ENCODE results near the gene DSCAML1.

DSCAML1 gene

GRCh38 chr11:117449111-117449693, 347.8 kb downstream of the DSCAML1 start:
- Mint-ChIP-seq H3K4me1 (no peaks in the 10 kb centered on the region), H3K27me3 (peaks cover 19% of the 10 kb centered on the region), H3K9me3 (peaks cover 3% of the 10 kb centered on the region), H3K36me3 (peaks cover 4% of the 10 kb centered on the region), H3K4me3 (no peak overlapping the region), H3K27ac (no peak overlapping the region)
- ATAC-seq, result no peak

GRCh38 chr11:117444711-117445658, 352.0 kb downstream of the DSCAML1 start:
- peaks cover 59% of the 10 kb centered on the region for H3K27me3 Mint-ChIP-seq
- no peak overlapping the region for H3K4me3 Mint-ChIP-seq
- H3K9me3 Mint-ChIP-seq, result no peaks in the 10 kb centered on the region
- H3K27ac Mint-ChIP-seq, result no peak overlapping the region
- H3K36me3 Mint-ChIP-seq, result no peaks in the 10 kb centered on the region
- ATAC-seq, result no peak
- no peaks in the 10 kb centered on the region for H3K4me1 Mint-ChIP-seq

GRCh38 chr11:117444256-117444655, 352.8 kb downstream of the DSCAML1 start:
- Mint-ChIP-seq H3K4me1 (no peaks in the 10 kb centered on the region), H3K4me3 (no peak overlapping the region), H3K27ac (no peak overlapping the region), H3K27me3 (peaks cover 67% of the 10 kb centered on the region), H3K9me3 (no peaks in the 10 kb centered on the region), H3K36me3 (no peaks in the 10 kb centered on the region)
- no peak for ATAC-seq

GRCh38 chr11:117443266-117444186, 353.5 kb downstream of the DSCAML1 start:
- ATAC-seq, result peak; percentile 54

GRCh38 chr11:117442869-117443239, 354.2 kb downstream of the DSCAML1 start:
- Mint-ChIP-seq H3K36me3 (no peaks in the 10 kb centered on the region), H3K27ac (no peak overlapping the region), H3K4me3 (no peak overlapping the region), H3K27me3 (peaks cover 64% of the 10 kb centered on the region), H3K4me1 (no peaks in the 10 kb centered on the region), H3K9me3 (no peaks in the 10 kb centered on the region)
- ATAC-seq, result no peak

More at GRCh38 chr11:117443266-117444186, 353.5 kb downstream of the DSCAML1 start:
- Mint-ChIP-seq H3K27me3 (peaks cover 70% of the 10 kb centered on the region), H3K27ac (no peak overlapping the region), H3K4me3 (no peak overlapping the region), H3K9me3 (no peaks in the 10 kb centered on the region), H3K4me1 (no peaks in the 10 kb centered on the region), H3K36me3 (no peaks in the 10 kb centered on the region)

GRCh38 chr11:117442049-117442868, 354.8 kb downstream of the DSCAML1 start:
- Mint-ChIP-seq H3K9me3 (no peaks in the 10 kb centered on the region), H3K4me3 (no peak overlapping the region), H3K27me3 (peaks cover 61% of the 10 kb centered on the region), H3K27ac (no peak overlapping the region), H3K4me1 (no peaks in the 10 kb centered on the region), H3K36me3 (no peaks in the 10 kb centered on the region)
- ATAC-seq, result no peak

- Mint-ChIP-seq H3K4me1 (no peaks in the 10 kb centered on the region), H3K27ac (no peak overlapping the region)
Observed at GRCh38 chr11:117441146-117441975, 355.7 kb downstream of the DSCAML1 start.

GRCh38 chr11:117440258-117440657, 356.8 kb downstream of the DSCAML1 start:
- Mint-ChIP-seq H3K27me3 (peaks cover 67% of the 10 kb centered on the region), H3K4me1 (no peaks in the 10 kb centered on the region), H3K27ac (no peak overlapping the region), H3K9me3 (no peaks in the 10 kb centered on the region), H3K36me3 (no peaks in the 10 kb centered on the region), H3K4me3 (no peak overlapping the region)
- ATAC-seq, result no peak

More at GRCh38 chr11:117441146-117441975, 355.7 kb downstream of the DSCAML1 start:
- Mint-ChIP-seq H3K36me3 (no peaks in the 10 kb centered on the region), H3K4me3 (no peak overlapping the region), H3K9me3 (no peaks in the 10 kb centered on the region), H3K27me3 (peaks cover 67% of the 10 kb centered on the region)
- no peak for ATAC-seq

- H3K27me3 Mint-ChIP-seq, result peaks cover 59% of the 10 kb centered on the region
- no peak overlapping the region for H3K4me3 Mint-ChIP-seq
- no peak for ATAC-seq
- H3K9me3 Mint-ChIP-seq, result no peaks in the 10 kb centered on the region
- no peaks in the 10 kb centered on the region for H3K4me1 Mint-ChIP-seq
- H3K27ac Mint-ChIP-seq, result no peak overlapping the region
- no peaks in the 10 kb centered on the region for H3K36me3 Mint-ChIP-seq
Observed at GRCh38 chr11:117439256-117439655, 357.8 kb downstream of the DSCAML1 start.

- H3K9me3 Mint-ChIP-seq, result no peaks in the 10 kb centered on the region
- peak; percentile 38 for ATAC-seq
- H3K4me3 Mint-ChIP-seq, result no peak overlapping the region
- H3K36me3 Mint-ChIP-seq, result no peaks in the 10 kb centered on the region
- H3K27me3 Mint-ChIP-seq, result peaks cover 51% of the 10 kb centered on the region
- H3K4me1 Mint-ChIP-seq, result no peaks in the 10 kb centered on the region
- no peak overlapping the region for H3K27ac Mint-ChIP-seq
Observed at GRCh38 chr11:117438371-117439000, 358.5 kb downstream of the DSCAML1 start.

GRCh38 chr11:117437791-117438130, 359.3 kb downstream of the DSCAML1 start:
- H3K4me3 Mint-ChIP-seq, result no peak overlapping the region
- peaks cover 44% of the 10 kb centered on the region for H3K27me3 Mint-ChIP-seq
- H3K9me3 Mint-ChIP-seq, result no peaks in the 10 kb centered on the region
- no peaks in the 10 kb centered on the region for H3K4me1 Mint-ChIP-seq
- H3K36me3 Mint-ChIP-seq, result no peaks in the 10 kb centered on the region
- H3K27ac Mint-ChIP-seq, result no peak overlapping the region
- ATAC-seq, result no peak

- no peaks in the 10 kb centered on the region for H3K9me3 Mint-ChIP-seq
- H3K27me3 Mint-ChIP-seq, result peaks cover 39% of the 10 kb centered on the region
- no peak overlapping the region for H3K4me3 Mint-ChIP-seq
- no peak for ATAC-seq
- H3K27ac Mint-ChIP-seq, result no peak overlapping the region
- no peaks in the 10 kb centered on the region for H3K4me1 Mint-ChIP-seq
- H3K36me3 Mint-ChIP-seq, result no peaks in the 10 kb centered on the region
Observed at GRCh38 chr11:117437041-117437790, 359.8 kb downstream of the DSCAML1 start.

GRCh38 chr11:117435326-117435725, 361.7 kb downstream of the DSCAML1 start:
- ATAC-seq, result peak; percentile 58
- H3K27ac Mint-ChIP-seq, result no peak overlapping the region
- H3K9me3 Mint-ChIP-seq, result no peaks in the 10 kb centered on the region
- H3K27me3 Mint-ChIP-seq, result peaks cover 21% of the 10 kb centered on the region
- no peaks in the 10 kb centered on the region for H3K4me1 Mint-ChIP-seq
- H3K4me3 Mint-ChIP-seq, result no peak overlapping the region
- H3K36me3 Mint-ChIP-seq, result no peaks in the 10 kb centered on the region
